Middle frontal gyrus (tissue), 1 donor: ENCODE results near the gene ENPP4.
"Not testable (repeated sequence)": the region's sequence is repeated elsewhere in the genome, so short reads cannot be mapped to it uniquely, and the experiment has no call there.

Experiments used
- DNase-seq: peaks from one replicate; pipeline ENCODE4 v3.0.0-alpha.2; 2015; ENCODE audit warnings: low spot score; ENCODE audit errors: extremely low spot score

ENPP4 gene

GRCh38 chr6:46129629-46130511 lies at the start of gene ENPP4:
ENPP4 (plus strand) TSS chr6:46129989; CDS start chr6:46139584, 9,595 bp downstream.
- DNase-seq: peak; percentile 92

GRCh38 chr6:46080111-46080510 lies 49.7 kb upstream of the ENPP4 start:
- DNase-seq: no peak

GRCh38 chr6:46085688-46086087 lies 44.1 kb upstream of the ENPP4 start:
- not testable (repeated sequence) for DNase-seq

DNA sequence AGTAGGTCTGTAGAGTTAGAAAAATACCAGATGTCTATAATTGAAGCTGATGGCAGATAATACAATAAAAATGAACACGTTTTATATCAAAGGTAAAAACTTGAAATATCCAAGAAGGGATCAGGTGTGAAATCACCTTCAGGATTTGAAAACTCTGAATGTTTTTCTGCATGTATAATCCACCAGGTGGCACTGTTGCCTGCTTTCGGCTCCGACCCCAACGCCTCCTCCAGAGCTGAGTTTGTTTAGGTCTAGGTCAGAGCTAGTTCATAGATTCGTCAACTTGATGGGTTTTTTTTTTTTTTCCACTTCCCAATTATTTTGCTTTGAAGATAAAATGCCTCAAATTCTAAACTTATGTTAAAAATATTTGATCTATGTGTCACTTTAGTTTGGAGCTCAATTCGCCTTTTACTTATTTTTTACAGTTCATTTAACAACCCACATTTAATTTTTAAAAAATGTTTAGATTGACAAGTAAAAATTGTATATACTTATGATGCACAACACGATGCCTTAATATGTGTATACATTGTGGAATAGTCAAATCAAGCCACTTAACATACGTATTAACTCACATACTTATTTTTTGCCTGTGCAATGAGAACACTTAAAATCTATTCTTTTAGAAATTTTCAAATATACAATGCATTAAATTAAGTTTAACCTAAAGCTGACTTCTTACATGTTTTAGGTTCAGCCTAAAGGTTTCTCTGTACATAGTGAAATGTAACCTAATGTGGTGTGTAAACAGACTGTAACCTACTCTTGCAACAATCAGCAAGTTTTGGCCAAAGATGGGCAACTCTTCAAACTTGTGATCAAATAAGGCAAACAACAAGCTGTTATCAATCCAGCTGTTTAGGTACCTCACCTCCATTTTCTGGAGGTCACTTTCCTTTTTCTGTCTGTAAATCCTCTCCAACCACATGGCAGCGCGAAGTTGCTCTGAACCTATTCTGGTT lies 39.4 kb upstream of the ENPP4 start:
- DNase-seq: peak; percentile 47

DNA sequence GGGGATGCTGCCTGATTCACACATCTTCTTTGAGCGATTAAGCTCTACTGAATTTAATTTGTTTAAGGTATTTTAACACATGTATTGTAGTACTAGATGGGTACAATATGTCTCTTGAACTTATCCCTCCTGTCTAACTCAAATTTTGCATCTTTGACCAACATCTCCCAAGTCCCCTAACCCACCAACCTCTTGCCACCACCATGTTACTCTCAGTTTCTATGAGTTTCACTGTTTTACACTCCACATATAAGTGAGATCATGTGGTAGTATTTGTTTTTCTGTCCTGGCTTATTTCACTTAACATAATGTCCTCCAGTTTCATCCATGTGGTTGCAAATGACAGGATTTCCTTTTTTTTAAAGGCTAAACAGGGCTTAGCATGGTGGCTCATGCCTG lies 38.7 kb upstream of the ENPP4 start:
- no peak for DNase-seq

DNA sequence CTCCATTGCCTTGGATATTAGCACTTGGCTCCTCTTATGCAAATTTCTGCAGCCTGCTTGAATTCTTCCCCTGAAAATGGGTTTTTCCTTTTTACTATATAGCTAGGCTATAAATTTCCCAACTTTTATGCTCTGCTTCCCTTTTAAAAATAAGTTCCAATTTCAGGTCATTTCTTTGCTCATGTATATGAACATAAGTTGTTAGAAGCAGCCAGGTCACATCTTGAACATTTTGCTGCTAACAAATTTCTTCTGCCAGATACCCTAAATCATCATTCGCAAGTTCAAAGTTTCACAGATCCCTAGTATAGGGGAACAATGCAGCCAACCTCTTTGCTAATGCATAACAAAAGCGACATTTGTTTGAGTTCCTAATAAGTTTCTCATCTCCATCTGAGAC lies 34.5 kb upstream of the ENPP4 start:
- DNase-seq: no peak

DNA sequence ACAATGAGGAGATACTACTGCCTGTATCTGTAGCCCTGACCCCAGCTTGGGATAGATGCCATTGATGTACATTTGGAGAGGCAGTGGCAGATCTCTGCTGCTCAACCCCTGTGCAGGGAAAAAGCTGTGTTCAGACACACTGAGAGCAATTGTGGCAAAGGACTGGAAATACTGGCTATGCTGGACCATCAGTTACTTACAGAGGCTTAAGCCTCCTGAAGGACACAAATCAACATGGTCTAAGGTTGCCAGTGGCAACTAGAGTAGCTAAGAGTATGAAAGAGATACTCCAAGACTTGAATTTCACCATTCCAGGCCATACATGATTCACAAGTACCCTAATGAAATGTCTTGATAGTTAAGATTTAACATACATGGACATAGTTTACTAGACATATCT lies 32.4 kb upstream of the ENPP4 start:
- DNase-seq: no peak

GRCh38 chr6:46098678-46099077 lies 31.1 kb upstream of the ENPP4 start:
- DNase-seq: peak; percentile 50

GRCh38 chr6:46099952-46100351 lies 29.8 kb upstream of the ENPP4 start:
- DNase-seq: no peak

DNA sequence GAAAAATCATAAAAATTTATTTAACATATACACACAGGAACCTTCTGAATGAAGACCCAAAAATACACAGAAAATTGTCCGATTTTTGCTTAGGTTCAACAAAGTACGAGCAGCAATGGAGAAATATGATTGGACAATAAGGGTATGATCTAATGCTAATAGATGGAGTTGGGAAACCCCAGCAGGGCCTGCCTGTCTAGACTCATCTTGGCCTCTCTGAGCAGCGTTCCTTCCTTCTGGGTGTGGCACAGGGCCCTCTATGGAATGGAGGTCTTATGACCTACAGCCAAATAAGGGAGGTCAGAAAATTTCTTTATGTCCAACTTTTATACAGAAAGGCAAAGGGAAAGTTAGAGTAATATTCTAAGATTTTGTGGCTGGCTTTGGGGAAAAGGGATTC lies 27.7 kb upstream of the ENPP4 start:
- DNase-seq: no peak

GRCh38 chr6:46103441-46104115 lies 26.2 kb upstream of the ENPP4 start:
- no peak for DNase-seq

- no peak for DNase-seq
These were observed 25.6 kb upstream of the ENPP4 start for GRCh38 chr6:46104209-46104608.

DNA sequence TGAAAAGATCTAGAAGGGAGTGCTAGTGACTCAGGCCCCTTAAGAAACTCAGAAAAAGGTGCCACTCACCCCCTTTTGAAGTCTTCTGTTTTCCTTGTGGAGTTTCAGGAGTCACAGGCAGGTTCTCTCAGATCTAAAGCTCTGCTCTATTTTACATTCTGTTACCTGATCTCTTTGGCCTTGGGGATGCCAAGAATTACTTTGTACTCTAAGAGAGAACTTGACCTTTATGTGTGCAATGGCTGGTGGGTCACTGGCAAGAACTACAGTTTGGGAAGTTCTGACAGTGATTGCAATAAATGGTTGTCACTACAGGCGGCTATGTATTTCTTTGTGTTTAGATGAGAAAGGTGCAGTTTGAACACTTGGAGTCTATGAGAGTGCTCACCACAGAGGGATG lies 24.2 kb upstream of the ENPP4 start:
- DNase-seq: no peak

- DNase-seq: no peak
These were observed 16.4 kb upstream of the ENPP4 start for GRCh38 chr6:46113370-46113769.

DNA sequence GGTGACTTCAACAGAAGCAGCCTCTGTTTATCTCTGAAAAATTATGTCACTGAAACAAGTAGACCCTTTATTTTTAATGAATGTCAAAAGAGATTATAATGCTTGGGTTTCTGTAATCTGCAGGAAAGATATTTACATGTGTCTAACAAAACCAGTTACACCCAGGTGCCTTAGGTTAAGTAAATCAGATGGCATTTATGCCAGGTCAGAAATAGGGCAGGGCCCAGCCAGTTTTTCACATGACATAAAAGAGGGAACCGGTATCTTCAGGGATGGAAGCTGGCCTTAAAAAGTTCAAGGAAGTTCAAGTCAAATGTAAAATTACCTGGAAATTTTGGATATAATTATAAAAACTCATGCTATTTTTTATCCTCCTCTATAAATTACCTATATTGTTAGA lies 14.2 kb upstream of the ENPP4 start:
- no peak for DNase-seq

- DNase-seq: no peak
These were observed 13.5 kb upstream of the ENPP4 start for GRCh38 chr6:46116289-46116688.

GRCh38 chr6:46118157-46118556 lies 11.6 kb upstream of the ENPP4 start:
- DNase-seq: no peak

- no peak for DNase-seq
These were observed 11.0 kb upstream of the ENPP4 start for GRCh38 chr6:46118836-46119235.

- not testable (repeated sequence) for DNase-seq
These were observed 10.1 kb upstream of the ENPP4 start for GRCh38 chr6:46119679-46120078.

DNA sequence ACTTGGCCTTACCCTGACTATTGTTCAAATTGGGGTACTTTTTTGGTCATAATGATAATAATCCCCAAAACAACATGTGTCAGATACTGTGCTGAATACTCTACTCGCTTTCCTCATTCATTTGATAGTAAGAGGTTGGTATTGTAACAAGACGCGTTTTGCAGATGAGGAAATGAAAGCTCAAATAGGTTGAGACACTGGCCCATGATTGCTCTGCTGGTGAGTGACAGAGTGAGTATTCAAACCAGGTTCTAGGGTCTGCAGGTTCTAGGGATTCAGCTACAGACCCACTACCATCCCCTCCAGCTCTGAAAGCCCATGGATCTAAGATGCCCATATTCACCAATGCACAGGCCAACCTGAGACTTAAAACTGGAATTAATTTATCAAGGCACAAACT lies 1.3 kb upstream of the ENPP4 start:
- no peak for DNase-seq

DNA sequence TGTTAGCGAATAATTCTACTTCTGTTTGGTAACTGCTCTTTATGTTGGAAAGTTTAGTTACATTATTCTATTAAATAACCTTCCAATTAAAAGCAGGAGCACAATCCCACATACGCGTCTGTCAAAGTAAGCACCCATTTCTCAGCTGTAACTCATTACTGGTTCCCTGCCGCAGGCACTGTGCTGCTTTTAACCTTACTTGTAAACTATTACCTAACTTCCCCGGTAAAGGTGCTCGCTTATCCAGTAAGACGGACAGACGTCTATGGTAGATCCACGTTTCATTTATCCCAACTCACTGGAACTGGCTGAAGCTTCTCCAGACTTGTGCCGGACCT lies 529 bp upstream of the ENPP4 start:
- DNase-seq: no peak

GRCh38 chr6:46130666-46131065 lies 877 bp downstream of the ENPP4 start:
- DNase-seq: no peak
